ENCODE measurements around the gene SHMT2. TPM values are rescaled to one million over a fixed set of nuclear protein-coding genes. Genes with fewer than 3 reads are reported as not detected.

Gene SHMT2
- total RNA-seq, 2 donors from 2014 or later = 76.7 to 134 TPM

DNA sequence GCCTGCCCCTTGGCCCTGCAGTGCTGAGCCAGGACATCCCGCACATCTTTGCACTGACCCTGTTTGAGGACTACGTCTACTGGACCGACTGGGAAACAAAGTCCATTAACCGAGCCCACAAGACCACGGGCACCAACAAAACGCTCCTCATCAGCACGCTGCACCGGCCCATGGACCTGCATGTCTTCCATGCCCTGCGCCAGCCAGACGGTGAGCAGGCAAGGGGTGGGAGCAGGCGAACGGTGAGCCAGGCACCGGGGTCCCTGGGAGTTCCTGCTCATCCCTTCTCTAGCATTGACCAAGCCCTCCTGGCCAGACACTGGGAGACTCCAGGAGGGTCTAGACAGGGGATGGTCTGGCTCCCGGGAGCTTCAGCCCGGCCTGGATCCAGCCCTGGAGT lies 30.3 kb upstream of the SHMT2 start:
- Histone ChIP-seq H3K27ac (ENCODE audit: low read depth, low read length) (no peak overlapping the region), H3K9ac (ENCODE audit: extremely low read depth, low read length, poor library complexity, severe bottlenecking) (no peak overlapping the region), H3K4me3 (ENCODE audit: low read length) (no peak overlapping the region), H3K9me3 (ENCODE audit: control insufficient read depth, low read length) (no peaks in the 10 kb centered on the region), H3K27me3 (ENCODE audit: control insufficient read depth, insufficient read depth, low read length, poor library complexity, severe bottlenecking) (no peaks in the 10 kb centered on the region), H3K4me1 (ENCODE audit: control insufficient read depth, insufficient read depth, low read length) (no peaks in the 10 kb centered on the region), H3K36me3 (ENCODE audit: control insufficient read depth, insufficient read depth, low read length) (peaks cover 37% of the 10 kb centered on the region)
- Mint-ChIP-seq H3K27ac (no peak overlapping the region), H3K4me1 (no peaks in the 10 kb centered on the region), H3K9me3 (no peaks in the 10 kb centered on the region), H3K4me3 (no peak overlapping the region), H3K27me3 (ENCODE audit: insufficient read depth) (no peaks in the 10 kb centered on the region), H3K36me3 (ENCODE audit: low read depth) (peaks cover 70% of the 10 kb centered on the region)
- 84 to 88% methylated on average over 8 to 15 of the region's 15 CpGs for WGBS, 2 experiments (ENCODE audit: insufficient coverage in 1 of 2, insufficient read length in 1 of 2)
- no peak for DNase-seq
- TF ChIP-seq, protein P1, sequence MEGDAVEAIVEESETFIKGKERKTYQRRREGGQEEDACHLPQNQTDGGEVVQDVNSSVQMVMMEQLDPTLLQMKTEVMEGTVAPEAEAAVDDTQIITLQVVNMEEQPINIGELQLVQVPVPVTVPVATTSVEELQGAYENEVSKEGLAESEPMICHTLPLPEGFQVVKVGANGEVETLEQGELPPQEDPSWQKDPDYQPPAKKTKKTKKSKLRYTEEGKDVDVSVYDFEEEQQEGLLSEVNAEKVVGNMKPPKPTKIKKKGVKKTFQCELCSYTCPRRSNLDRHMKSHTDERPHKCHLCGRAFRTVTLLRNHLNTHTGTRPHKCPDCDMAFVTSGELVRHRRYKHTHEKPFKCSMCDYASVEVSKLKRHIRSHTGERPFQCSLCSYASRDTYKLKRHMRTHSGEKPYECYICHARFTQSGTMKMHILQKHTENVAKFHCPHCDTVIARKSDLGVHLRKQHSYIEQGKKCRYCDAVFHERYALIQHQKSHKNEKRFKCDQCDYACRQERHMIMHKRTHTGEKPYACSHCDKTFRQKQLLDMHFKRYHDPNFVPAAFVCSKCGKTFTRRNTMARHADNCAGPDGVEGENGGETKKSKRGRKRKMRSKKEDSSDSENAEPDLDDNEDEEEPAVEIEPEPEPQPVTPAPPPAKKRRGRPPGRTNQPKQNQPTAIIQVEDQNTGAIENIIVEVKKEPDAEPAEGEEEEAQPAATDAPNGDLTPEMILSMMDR (conservative IDR thresholded peaks at IDR 0.05) = no peak

DNA sequence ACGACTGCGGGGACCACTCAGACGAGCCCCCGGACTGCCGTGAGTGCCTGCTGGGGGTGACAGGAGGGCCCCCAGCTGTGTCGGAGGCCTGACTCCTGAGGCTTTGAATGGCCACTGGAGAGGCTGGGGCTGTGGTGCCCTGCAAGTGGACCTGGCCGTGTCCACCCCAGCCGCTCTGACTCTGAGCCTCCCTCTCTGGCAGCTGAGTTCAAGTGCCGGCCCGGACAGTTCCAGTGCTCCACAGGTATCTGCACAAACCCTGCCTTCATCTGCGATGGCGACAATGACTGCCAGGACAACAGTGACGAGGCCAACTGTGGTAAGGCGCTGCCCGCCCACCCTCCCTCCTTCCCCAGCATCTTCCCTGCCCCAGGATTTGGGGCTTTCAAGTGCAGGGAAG lies 29.0 kb upstream of the SHMT2 start:
- H3K4me3 ChIP-seq (ENCODE audit: low read length) = no peak overlapping the region
- Mint-ChIP-seq H3K9me3 (no peaks in the 10 kb centered on the region), H3K27me3 (ENCODE audit: insufficient read depth) (no peaks in the 10 kb centered on the region), H3K4me1 (no peaks in the 10 kb centered on the region), H3K4me3 (no peak overlapping the region), H3K27ac (no peak overlapping the region), H3K36me3 (ENCODE audit: low read depth) (peaks cover 67% of the 10 kb centered on the region)
- H3K9me3 ChIP-seq (ENCODE audit: control insufficient read depth, low read length) = no peaks in the 10 kb centered on the region
- 94 to 96% methylated on average over 11 to 15 of the region's 15 CpGs for WGBS, 2 experiments (ENCODE audit: insufficient coverage in 1 of 2, insufficient read length in 1 of 2)
- DNase-seq = no peak
- no peak overlapping the region for H3K9ac ChIP-seq (ENCODE audit: extremely low read depth, low read length, poor library complexity, severe bottlenecking)
- TF ChIP-seq, protein P1 (conservative IDR thresholded peaks at IDR 0.05) = no peak
- H3K27me3 ChIP-seq (ENCODE audit: control insufficient read depth, insufficient read depth, low read length, poor library complexity, severe bottlenecking) = no peaks in the 10 kb centered on the region
- no peak overlapping the region for H3K27ac ChIP-seq (ENCODE audit: low read depth, low read length)
- H3K4me1 ChIP-seq (ENCODE audit: control insufficient read depth, insufficient read depth, low read length) = no peaks in the 10 kb centered on the region
- peaks cover 30% of the 10 kb centered on the region for H3K36me3 ChIP-seq (ENCODE audit: control insufficient read depth, insufficient read depth, low read length)

DNA sequence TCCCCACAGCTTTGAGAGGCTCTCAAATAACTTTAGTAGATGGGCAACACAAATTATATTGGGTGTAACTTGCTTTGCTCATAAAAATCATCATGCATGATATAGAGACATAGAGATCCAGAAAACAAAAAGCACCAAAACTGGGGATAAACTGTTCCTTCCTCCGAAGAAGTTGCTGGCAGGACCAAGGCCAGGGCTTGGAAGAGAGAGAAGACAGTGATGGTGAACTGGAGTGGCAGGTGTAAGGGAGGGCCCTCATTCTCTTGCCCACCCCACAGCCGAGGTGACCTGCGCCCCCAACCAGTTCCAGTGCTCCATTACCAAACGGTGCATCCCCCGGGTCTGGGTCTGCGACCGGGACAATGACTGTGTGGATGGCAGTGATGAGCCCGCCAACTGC lies 28.3 kb upstream of the SHMT2 start:
- Histone ChIP-seq H3K4me1 (ENCODE audit: control insufficient read depth, insufficient read depth, low read length) (no peaks in the 10 kb centered on the region), H3K9ac (ENCODE audit: extremely low read depth, low read length, poor library complexity, severe bottlenecking) (no peak overlapping the region), H3K27me3 (ENCODE audit: control insufficient read depth, insufficient read depth, low read length, poor library complexity, severe bottlenecking) (no peaks in the 10 kb centered on the region), H3K36me3 (ENCODE audit: control insufficient read depth, insufficient read depth, low read length) (peaks cover 32% of the 10 kb centered on the region), H3K27ac (ENCODE audit: low read depth, low read length) (no peak overlapping the region), H3K9me3 (ENCODE audit: control insufficient read depth, low read length) (no peaks in the 10 kb centered on the region), H3K4me3 (ENCODE audit: low read length) (no peak overlapping the region)
- H3K4me3 Mint-ChIP-seq = no peak overlapping the region
- no peaks in the 10 kb centered on the region for H3K9me3 Mint-ChIP-seq
- no peaks in the 10 kb centered on the region for H3K4me1 Mint-ChIP-seq
- TF ChIP-seq, protein P1 (conservative IDR thresholded peaks at IDR 0.05) = no peak
- peaks cover 69% of the 10 kb centered on the region for H3K36me3 Mint-ChIP-seq (ENCODE audit: low read depth)
- no peaks in the 10 kb centered on the region for H3K27me3 Mint-ChIP-seq (ENCODE audit: insufficient read depth)
- 92 to 98% methylated on average over 5 to 8 of the region's 8 CpGs for WGBS, 2 experiments (ENCODE audit: insufficient coverage in 1 of 2, insufficient read length in 1 of 2)
- DNase-seq = no peak
- H3K27ac Mint-ChIP-seq = no peak overlapping the region

Measured in endodermal cell (in vitro differentiated cells).